Activated CD8-positive, alpha-beta memory T cell treated with anti-CD3 and anti-CD28 coated beads, Interleukin-2, amount 50 U/mL, for 24 hours (primary cell): Measurements from ENCODE around the gene GRM4.

ENCODE experiments used
- DNase-seq: peaks from one replicate; pipeline ENCODE4 v3.0.0-alpha.2; 2020; ENCODE audit errors: extremely low read depth

Gene GRM4

DNA sequence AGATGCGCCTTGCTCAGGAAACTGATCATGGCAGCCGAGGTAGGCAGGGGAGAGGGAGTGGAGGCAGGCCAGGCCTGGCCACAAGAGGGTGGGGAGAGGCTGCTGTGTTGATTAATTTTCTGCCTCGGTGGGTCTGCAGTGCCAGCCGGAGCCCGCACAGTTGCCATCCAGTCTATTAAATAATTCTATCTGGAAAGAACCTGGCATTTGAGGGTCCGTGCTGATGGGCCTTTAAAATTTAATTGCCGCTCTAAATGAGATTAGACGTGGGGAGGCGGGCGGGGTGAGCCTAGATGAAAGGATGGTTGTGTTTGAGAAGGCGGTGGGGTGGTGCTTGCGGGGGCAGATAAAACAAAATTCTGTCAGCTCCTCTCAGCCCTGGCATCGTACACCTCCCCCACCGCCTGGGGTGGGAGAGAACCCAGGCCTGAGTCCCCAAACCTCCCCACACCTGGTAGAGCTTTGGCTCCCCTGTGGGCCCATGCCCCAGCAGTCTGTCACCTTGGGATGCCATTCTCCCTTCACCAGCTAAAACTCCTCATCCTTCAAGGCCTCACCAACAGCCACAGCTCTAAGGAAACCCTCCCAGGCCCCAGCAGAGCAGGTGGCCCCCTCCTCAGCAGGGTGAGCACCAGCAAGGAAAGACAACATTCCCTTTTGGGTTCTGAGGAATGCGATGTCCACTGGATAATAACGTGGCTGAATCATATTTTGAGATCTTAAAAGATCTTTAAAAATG, 167.3 kb downstream of the GRM4 start:
- no peak for DNase-seq

DNA sequence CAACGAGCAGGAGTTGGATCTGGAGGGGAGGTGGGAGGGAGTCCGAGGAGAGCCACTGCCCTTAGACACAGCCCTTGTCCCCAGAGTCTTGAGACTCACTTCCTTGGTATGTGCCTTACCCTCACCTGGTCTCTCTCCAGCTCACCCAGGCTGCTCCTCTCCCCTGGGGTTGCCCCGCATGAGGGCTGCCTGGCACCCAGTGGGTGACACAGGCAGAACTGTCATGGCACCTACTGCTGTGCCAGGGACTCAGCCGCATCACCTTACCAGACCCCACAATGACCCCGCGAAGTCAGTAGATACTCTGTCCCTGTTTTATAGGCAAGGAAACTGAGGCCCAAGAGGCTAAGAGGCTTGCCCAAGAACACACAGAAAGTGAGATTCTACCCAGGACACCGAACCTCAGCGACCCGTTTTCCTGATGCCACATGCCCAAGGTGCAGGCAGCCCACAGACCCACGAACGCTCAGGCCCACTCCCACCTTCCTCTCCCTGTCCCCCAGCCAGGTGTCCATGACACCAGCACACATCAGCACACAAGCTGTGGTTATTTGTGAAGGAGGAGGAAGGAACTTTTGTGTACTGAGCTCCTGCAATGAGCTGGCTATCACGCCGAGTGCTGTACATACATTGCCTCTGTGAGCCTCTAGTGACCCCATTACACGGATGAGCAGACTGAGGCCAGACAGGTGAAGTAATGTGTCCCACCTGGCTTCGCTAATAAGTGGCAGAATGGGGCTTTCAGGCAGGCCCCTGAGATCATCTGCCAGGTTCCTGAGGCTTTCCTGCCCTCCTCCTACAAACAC, 168.1 kb downstream of the GRM4 start:
- DNase-seq, result no peak

DNA sequence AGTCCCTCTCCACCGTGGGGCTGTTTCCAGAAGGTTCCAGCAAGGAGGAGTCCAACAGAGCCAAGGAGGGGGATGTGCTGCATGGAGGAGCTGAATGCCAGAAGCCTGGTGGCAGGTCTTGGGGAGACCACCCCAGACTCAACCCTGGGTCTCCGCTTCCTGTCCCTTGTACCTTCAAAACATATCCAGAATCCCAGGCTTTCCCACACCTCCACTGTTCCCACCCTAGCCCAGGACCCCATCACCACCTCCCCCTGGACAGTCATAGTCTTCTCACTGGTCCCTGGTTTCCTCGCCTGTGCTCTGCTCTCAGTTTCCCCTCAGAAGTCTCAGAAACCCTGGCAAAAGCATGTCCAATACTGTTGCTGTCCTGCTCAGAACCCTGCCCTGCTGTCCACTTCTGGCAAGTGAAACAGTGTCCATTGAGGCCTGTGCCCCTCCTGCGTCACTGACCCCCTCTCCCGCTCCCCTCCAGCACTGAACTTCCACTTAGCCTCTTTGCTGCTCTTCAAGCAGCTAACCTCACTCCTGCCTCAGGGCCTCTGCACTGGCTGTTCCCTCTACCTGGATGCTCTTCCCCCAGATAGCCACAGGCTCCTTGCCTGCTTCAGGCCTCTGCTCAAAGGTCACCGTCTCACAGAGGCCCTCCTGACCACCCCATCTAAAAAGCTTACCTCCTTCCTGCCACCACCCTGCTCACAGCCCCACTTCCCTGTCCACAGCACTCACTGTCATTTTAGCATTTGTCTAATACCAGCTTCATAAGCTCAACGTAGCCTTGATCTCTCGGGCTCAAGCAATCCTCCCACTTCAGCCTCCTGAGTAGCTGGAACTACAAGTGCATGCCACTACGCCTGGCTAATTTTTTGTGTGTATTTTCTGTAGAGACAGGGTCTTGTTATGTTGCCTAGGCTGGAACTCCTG, 169.2 kb downstream of the GRM4 start:
- no peak for DNase-seq

DNA sequence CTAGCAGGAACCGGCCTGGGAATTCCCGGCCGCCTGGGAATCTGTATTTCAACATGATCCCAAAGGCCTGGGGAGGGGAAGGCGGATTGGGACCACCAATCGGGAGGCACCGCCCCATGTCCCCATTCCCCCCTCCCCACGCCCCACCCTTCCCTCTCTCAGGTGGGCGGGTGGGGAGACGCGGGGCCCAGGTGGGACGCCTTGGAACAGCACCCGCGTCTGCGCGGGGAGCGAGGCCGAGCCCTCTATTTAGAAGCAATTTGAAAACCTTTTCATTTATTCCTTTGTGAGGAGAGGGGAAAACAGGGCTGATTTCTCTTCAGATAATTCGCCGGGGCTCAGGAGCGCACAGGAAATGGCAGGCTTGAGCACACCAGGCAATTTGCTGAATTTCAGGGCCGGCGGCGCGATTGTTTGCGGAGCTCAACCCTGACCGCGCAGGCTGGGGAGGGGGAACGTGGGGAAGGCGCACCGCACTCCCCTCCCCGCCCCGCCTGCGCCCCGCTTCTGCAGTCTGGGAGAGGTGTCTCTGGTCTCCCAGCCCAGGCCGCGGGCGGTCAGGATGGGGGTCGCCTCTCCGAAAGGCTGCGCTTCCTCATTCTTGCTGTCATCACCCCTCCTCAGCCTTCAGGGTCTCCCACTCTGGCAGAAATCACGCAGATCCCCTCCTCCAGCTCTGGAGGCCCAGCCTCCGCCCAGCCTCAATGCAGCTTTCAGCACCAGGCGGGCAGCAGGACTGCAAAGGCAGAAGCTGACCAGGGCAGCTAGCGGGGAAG, 170.0 kb downstream of the GRM4 start:
- no peak for DNase-seq

DNA sequence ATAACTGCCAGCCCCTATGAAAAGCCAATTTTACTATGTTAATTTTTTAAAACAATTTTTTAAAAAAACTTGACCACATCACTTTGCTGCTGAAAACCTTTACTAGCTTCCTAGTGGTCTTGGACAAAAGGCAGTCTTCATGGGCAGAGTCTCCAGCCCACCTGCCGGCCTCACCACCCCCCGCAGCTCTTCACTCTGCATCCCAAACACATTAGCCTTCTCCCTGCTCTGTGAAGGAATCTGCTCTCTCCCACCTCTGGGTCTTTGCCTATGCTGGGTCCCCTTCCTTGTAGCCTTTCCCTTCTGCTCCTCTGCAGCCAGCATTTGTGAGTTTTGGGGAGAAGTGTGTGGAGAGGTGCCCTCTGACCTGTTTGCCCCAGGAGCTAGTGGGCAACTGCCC, 171.4 kb downstream of the GRM4 start:
- DNase-seq, result no peak

DNA sequence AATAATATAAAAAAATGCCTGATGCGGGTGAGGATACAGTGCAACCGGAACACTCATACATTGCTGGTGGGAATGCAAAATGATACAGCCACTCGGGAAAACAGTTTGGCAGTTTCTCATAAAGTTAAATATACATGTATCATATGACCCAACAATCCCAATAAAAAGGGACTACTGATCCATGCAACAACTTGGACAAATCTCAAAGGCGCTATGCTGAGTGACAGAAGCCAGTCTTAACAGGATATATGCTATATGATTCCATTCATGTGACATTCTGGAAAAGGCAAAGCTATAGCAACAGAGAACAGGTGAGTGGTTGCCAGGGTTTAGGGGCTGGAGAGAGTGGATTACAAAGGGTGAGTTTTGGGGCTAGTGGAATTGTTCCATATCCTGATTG, 171.9 kb downstream of the GRM4 start:
- no peak for DNase-seq

DNA sequence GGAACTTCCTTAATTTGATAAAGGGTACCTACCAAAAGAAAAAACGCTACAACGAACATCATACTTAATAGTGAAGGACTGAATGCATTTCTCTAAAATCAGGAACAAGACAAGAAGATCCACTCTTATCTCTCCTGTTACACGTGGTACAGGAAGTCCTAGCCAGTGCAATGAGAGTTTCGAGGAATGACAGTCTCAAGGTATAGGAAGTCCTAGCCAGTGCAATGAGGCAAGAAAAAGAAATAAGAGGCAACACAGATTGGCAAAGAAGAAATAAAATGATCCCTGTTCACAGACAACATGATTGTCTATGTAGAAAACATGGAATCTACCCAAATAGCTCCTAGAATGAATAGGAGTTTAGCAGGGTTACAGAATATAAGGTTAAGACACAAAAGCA, 174.3 kb downstream of the GRM4 start:
- no peak for DNase-seq
